Measurements from ENCODE around the gene SYCE1L.
"Not testable (repeated sequence)": the region's sequence is repeated elsewhere in the genome, so short reads cannot be mapped to it uniquely, and the experiment has no call there.

The SYCE1L gene

GRCh38 chr16:77233799-77234519, 34.8 kb downstream of the SYCE1L start:
- in situ Hi-C loops (cut with HindIII; ENCODE audit: low pct_ligation_motif_present, low pct_unique_long_range_greater_than_20kb, low sequenced_read_pairs): no loop called here
- DNase-seq: no peak

DNA sequence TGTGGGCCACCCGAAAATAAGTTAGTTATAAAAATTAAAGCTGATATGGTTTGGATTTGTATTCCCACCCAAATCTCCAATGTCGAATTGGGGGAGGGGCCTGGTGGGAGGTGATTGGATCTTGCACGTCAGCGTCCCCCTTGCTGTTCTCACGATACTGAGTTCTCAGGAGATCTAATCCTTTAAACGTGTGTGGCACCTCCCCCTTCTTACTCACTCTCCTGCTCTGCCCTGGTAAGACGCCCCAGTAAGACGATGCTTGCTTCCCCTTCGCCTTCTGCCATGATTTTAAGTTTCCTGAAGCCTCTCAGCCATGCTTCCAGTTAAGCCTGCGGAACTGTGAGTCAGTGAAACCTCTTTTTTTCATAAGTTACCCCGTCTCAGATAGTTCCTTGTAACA, 35.4 kb downstream of the SYCE1L start:
- DNase-seq: no peak
- in situ Hi-C loops (cut with HindIII; ENCODE audit: low pct_ligation_motif_present, low pct_unique_long_range_greater_than_20kb, low sequenced_read_pairs): no loop called here

DNA sequence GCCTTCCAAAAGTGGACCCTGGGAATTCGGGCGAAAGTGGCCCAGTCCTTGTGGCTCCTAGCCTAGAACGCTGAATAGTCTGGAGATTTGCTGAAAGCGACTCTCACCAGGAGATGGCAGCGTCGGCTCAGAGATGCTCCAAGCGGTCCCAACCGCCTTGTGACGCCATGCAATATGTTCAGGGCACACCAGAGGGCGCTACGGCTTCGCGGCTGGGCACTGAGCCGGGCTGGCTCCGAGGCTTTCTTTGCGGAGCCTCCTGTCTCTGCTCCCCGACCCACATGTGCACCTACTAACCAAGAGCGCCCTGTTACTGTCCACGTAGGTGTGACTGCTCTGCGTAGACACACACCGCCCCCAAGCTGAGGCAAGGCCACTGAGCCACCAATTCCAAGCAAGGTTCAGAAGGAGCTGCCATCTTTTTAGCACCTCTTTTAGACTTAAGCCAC, 36.9 kb downstream of the SYCE1L start:
- peak; percentile 89 for DNase-seq
- in situ Hi-C loops (cut with HindIII; ENCODE audit: low pct_ligation_motif_present, low pct_unique_long_range_greater_than_20kb, low sequenced_read_pairs): no loop called here

DNA sequence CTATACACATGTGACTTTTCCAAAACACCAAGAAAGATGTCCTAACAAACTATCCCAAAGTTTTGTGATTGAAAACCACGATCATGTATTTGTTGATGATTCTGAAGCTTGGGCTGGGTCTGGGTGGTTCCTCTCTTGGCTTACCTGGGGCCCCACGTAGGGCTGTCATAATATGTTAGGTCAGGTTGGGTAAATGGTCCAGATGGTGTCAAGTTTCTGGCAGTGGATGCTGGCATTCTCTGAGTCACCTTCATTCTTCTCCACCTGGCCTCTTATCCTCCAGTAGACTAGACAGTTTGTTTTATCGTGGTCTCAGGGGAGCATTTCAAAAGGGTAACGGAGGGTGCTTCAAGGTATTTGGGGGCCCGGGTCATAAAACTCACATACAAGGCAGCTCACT, 39.4 kb downstream of the SYCE1L start:
- DNase-seq: no peak
- in situ Hi-C loops (cut with HindIII; ENCODE audit: low pct_ligation_motif_present, low pct_unique_long_range_greater_than_20kb, low sequenced_read_pairs): no loop called here

GRCh38 chr16:77242471-77242870, 43.3 kb downstream of the SYCE1L start:
- in situ Hi-C loops (cut with HindIII; ENCODE audit: low pct_ligation_motif_present, low pct_unique_long_range_greater_than_20kb, low sequenced_read_pairs); DNase-seq: not testable (repeated sequence)

DNA sequence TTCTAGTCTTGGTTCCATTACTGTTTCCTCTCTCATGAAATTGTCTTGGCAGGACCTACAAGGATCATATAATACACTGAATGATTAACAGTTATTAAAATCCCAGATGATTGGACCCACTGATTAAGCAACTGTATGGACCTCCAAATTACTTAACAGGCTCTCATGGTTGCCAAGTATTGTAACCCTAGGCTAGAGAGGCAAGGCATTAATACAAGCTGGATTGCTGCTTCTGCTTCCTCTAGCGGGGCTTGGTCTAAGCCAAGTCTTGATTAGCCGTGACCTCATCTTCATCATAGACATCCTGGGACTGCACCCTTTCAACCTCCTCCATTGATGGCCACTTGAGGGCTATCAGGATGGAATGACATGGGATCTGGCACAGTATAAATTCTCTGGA, 46.9 kb downstream of the SYCE1L start:
- DNase-seq: no peak
- in situ Hi-C loops (cut with HindIII; ENCODE audit: low pct_ligation_motif_present, low pct_unique_long_range_greater_than_20kb, low sequenced_read_pairs): no loop called here

GRCh38 chr16:77250400-77250799, 51.2 kb downstream of the SYCE1L start:
- in situ Hi-C loops (cut with HindIII; ENCODE audit: low pct_ligation_motif_present, low pct_unique_long_range_greater_than_20kb, low sequenced_read_pairs): no loop called here
- DNase-seq: no peak
